ENCODE results near the gene KMT2E. TPM values are rescaled to one million over a fixed set of nuclear protein-coding genes. Genes with fewer than 3 reads are reported as not detected.

KMT2E gene
- total RNA-seq, 3 donors from 2014 or later (not counting 1 experiment from before 2014, with no cell fraction given): 272 to 353 (median 345) TPM

DNA sequence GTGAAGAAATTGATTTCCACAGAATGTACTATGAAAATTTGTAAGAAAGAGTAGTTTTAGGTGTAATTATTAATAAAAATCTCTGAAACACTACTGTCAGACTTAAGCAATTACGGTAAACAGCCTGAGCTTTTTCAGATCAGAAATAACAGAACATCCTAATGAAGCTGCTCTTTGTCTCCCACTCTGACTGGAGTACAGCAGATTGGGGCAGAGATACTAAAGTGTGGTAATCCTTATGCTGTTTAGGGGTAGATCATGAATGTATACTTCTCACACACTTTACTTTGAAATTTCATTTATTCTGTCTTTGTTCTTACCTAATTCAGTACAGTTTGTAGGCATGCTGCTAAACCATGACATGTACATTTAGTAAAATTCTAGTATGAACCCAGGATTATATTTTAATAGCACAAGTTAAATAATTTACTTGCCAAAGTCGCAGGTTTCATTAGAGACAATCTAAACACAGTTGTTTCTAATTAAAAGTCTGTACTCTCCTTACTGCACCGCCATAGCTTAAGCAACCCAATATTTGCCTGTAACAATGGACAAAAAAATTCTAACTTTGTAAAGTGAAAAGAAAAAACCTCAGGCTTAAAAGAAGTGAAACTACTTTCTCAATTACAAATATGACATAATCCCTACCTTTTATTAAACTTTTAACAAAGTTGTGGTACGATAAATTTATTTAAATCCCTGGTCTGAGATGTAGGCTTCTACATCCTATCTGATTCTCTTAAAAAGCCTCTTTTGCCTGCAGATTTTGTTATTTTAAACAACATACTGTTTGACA is 88.8 kb downstream of the KMT2E start:
- intact Hi-C loops (cut with micrococcal nuclease): no loop called here

DNA sequence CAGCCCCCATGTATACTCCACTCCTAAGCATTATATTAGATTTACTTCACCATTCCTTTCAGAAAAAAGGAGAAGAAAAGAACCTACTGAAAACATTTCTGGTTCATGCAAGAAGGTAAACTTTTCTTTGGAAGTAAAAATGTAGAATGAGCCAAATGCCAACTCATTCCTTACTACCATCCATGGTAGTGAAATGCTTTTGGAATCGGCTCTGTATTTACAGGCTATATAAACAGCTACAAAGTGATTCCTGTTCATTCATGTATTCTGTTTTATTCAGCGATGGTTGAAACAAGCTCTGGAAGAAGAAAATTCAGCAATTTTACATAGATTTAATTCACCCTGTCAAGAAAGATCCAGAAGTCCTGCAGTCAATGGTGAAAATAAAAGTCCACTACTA is 91.6 kb downstream of the KMT2E start:
- no peak overlapping the region for H3K27ac ChIP-seq (ENCODE audit: low read length)
- 100% methylated on average over 2 of the region's 2 CpGs for WGBS (ENCODE audit: insufficient coverage)
- no peaks in the 10 kb centered on the region for H3K4me1 ChIP-seq (ENCODE audit: control insufficient read depth, insufficient read depth, low read length)
- Mint-ChIP-seq H3K4me1 (peaks cover 13 to 20% of the 10 kb centered on the region in 2 donors), H3K27me3 (ENCODE audit: low read depth in 2 of 2) (no peaks in the 10 kb centered on the region), H3K27ac (peak overlapping the region; percentile 63 to 83), H3K9me3 (no peaks in the 10 kb centered on the region), H3K4me3 (no peak overlapping the region), H3K36me3 (peaks cover 20% of the 10 kb centered on the region)
- no peak overlapping the region for H3K4me3 ChIP-seq (ENCODE audit: low read length)
- TF ChIP-seq, protein P1, sequence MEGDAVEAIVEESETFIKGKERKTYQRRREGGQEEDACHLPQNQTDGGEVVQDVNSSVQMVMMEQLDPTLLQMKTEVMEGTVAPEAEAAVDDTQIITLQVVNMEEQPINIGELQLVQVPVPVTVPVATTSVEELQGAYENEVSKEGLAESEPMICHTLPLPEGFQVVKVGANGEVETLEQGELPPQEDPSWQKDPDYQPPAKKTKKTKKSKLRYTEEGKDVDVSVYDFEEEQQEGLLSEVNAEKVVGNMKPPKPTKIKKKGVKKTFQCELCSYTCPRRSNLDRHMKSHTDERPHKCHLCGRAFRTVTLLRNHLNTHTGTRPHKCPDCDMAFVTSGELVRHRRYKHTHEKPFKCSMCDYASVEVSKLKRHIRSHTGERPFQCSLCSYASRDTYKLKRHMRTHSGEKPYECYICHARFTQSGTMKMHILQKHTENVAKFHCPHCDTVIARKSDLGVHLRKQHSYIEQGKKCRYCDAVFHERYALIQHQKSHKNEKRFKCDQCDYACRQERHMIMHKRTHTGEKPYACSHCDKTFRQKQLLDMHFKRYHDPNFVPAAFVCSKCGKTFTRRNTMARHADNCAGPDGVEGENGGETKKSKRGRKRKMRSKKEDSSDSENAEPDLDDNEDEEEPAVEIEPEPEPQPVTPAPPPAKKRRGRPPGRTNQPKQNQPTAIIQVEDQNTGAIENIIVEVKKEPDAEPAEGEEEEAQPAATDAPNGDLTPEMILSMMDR (IDR thresholded peaks at IDR 0.05): no peak
- H3K27me3 ChIP-seq (ENCODE audit: control insufficient read depth, insufficient read depth, low read length): no peaks in the 10 kb centered on the region
- H3K36me3 ChIP-seq (ENCODE audit: control insufficient read depth, insufficient read depth, low read length): peaks cover 93% of the 10 kb centered on the region
- H3K9me3 ChIP-seq (ENCODE audit: control insufficient read depth, insufficient read depth, low read length): no peaks in the 10 kb centered on the region
- ATAC-seq (no peak), DNase-seq (no peak)
- intact Hi-C loops (cut with micrococcal nuclease): no loop called here

More for the DNA sequence above, 88.8 kb downstream of the KMT2E start:
- Mint-ChIP-seq H3K4me3 (no peak overlapping the region), H3K27ac (peak overlapping the region; percentile 43 to 83), H3K9me3 (no peaks in the 10 kb centered on the region), H3K36me3 (peaks cover 13% of the 10 kb centered on the region), H3K27me3 (ENCODE audit: low read depth in 2 of 2) (no peaks in the 10 kb centered on the region), H3K4me1 (peaks cover 16 to 26% of the 10 kb centered on the region in 2 donors)
- DNase-seq (no peak), ATAC-seq (no peak)
- TF ChIP-seq, protein P1 (IDR thresholded peaks at IDR 0.05): no peak
- Histone ChIP-seq H3K36me3 (ENCODE audit: control insufficient read depth, insufficient read depth, low read length) (peaks cover 77% of the 10 kb centered on the region), H3K27ac (ENCODE audit: low read length) (no peak overlapping the region), H3K9me3 (ENCODE audit: control insufficient read depth, insufficient read depth, low read length) (no peaks in the 10 kb centered on the region), H3K27me3 (ENCODE audit: control insufficient read depth, insufficient read depth, low read length) (no peaks in the 10 kb centered on the region), H3K4me3 (ENCODE audit: low read length) (no peak overlapping the region), H3K4me1 (ENCODE audit: control insufficient read depth, insufficient read depth, low read length) (no peaks in the 10 kb centered on the region)
- 82% methylated on average over 4 of the region's 4 CpGs for WGBS (ENCODE audit: insufficient coverage)

DNA sequence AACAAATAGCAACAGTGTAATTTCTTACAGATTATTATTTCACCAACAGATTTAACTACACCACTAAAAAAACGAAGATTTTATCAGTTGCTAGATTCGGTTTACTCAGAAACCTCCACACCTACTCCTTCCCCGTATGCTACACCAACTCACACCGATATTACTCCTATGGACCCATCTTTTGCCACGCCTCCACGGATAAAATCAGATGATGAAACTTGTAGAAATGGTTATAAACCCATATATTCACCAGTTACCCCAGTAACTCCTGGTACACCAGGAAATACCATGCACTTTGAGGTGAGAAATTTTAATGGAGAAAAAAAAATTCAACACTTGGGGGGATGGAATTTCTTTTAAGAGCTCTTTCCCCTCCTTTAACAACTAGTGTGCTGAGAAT is 92.5 kb downstream of the KMT2E start:
- peaks cover 6 to 13% of the 10 kb centered on the region in 2 donors for H3K4me1 Mint-ChIP-seq
- DNase-seq (no peak), ATAC-seq (no peak)
- H3K27me3 Mint-ChIP-seq (ENCODE audit: low read depth in 2 of 2): no peaks in the 10 kb centered on the region
- peaks cover 28% of the 10 kb centered on the region for H3K36me3 Mint-ChIP-seq
- Histone ChIP-seq H3K4me3 (ENCODE audit: low read length) (no peak overlapping the region), H3K9me3 (ENCODE audit: control insufficient read depth, insufficient read depth, low read length) (no peaks in the 10 kb centered on the region), H3K27me3 (ENCODE audit: control insufficient read depth, insufficient read depth, low read length) (no peaks in the 10 kb centered on the region), H3K4me1 (ENCODE audit: control insufficient read depth, insufficient read depth, low read length) (no peaks in the 10 kb centered on the region), H3K27ac (ENCODE audit: low read length) (no peak overlapping the region), H3K36me3 (ENCODE audit: control insufficient read depth, insufficient read depth, low read length) (peaks cover 94% of the 10 kb centered on the region)
- H3K4me3 Mint-ChIP-seq: no peak overlapping the region
- WGBS (ENCODE audit: insufficient coverage): 82% methylated on average over 4 of the region's 6 CpGs
- H3K27ac Mint-ChIP-seq: peak overlapping the region; percentile 63 to 83
- H3K9me3 Mint-ChIP-seq: no peaks in the 10 kb centered on the region
- intact Hi-C loops (cut with micrococcal nuclease): no loop called here
- TF ChIP-seq, protein P1 (IDR thresholded peaks at IDR 0.05): no peak
